Sigmoid colon (tissue), 4 donors: ENCODE measurements around the gene PRKAR2B.

Experiments used
- CTCF ChIP-seq, 4 experiments: fragments of 450-650 bp in 3 of 4; fragments of 200-600 bp in 1 of 4; IDR thresholded peaks; one replicate each; pipeline ENCODE4 v1.5.1; 2016 to 2019; ENCODE audit warnings: antibody characterized with exemption in 4 of 4, mild to moderate bottlenecking in 3 of 4, moderate library complexity in 2 of 4
- POLR2A ChIP-seq, 2 donors: fragments of 450-650 bp; IDR thresholded peaks; one replicate each; pipeline ENCODE4 v1.6.1; 2016; ENCODE audit warnings: antibody characterized with exemption in 2 of 2, mild to moderate bottlenecking in 2 of 2, moderate library complexity in 2 of 2
- POLR2AphosphoS5 ChIP-seq, 4 donors: sonication (generic); formaldehyde crosslinking; IDR thresholded peaks; one replicate each; pipeline ENCODE4 v1.6.1; 2017; ENCODE audit warnings: antibody characterized with exemption in 4 of 4

DNA sequence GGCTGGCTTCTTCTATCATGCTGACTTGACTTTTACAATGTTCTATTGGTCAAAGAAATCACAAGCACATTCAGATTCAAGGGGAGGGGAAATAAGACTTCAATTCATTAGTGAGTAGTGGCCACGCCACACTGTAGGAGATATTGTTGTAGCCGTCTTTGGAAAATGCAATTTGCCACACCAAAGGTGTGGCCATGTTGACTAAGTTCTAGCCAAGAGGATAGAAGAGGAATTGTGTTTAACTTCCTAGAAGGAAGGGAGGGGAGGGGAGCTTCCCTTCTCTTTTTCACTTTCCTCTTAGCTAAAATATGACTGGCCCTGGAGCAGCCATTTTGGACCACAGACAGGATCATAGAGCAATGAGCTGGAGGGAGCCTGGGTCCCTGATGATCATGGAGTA, 3.4 kb upstream of the PRKAR2B start:
- TF ChIP-seq CTCF (IDR thresholded peaks at IDR 0.05) (no peak), POLR2A (IDR thresholded peaks at IDR 0.05) (no peak), POLR2AphosphoS5 (IDR thresholded peaks at IDR 0.05) (no peak)
